H9 (cell line): ENCODE measurements around the gene ACKR3. TPM values are rescaled to one million over a fixed set of nuclear protein-coding genes. Genes with fewer than 3 reads are reported as not detected.

Experiments used
- DNase-seq: peaks from one replicate; pipeline ENCODE4 v3.0.0-alpha.2; 2017
- H2AFZ ChIP-seq: one replicate; pipeline ENCODE4 v1.6.1; 2013; ENCODE audit warnings: mild to moderate bottlenecking, low read length, control low read depth, moderate library complexity
- H2AK5ac ChIP-seq: 2 replicates; pipeline ENCODE4 v1.6.1; 2013; ENCODE audit warnings: low read length, control low read depth, mixed read lengths; ENCODE audit not compliant: insufficient read length
- H2BK120ac ChIP-seq: one replicate; pipeline ENCODE4 v1.6.1; 2013; ENCODE audit warnings: low read depth, mild to moderate bottlenecking, low read length, control low read depth, inconsistent platforms; ENCODE audit not compliant: poor library complexity, severe bottlenecking
- H2BK12ac ChIP-seq: 2 replicates; pipeline ENCODE4 v1.6.1; 2013; ENCODE audit warnings: low read length, control low read depth, mixed read lengths, low read depth; ENCODE audit not compliant: insufficient read length
- H2BK15ac ChIP-seq: 2 replicates; pipeline ENCODE4 v1.6.1; 2013; ENCODE audit warnings: low read depth, low read length, control low read depth
- H2BK20ac ChIP-seq: one replicate; pipeline ENCODE4 v1.6.1; 2013; ENCODE audit warnings: low read depth, mild to moderate bottlenecking, low read length, control low read depth, inconsistent platforms; ENCODE audit not compliant: poor library complexity, severe bottlenecking
- H2BK5ac ChIP-seq: 2 replicates; pipeline ENCODE4 v1.6.1; 2013; ENCODE audit warnings: low read length, control low read depth, mixed read lengths; ENCODE audit not compliant: insufficient read length
- H3K14ac ChIP-seq: 2 replicates; pipeline ENCODE4 v1.6.1; 2013; ENCODE audit warnings: low read length, control low read depth; ENCODE audit not compliant: insufficient read depth
- H3K18ac ChIP-seq: 2 replicates; pipeline ENCODE4 v1.6.1; 2013; ENCODE audit warnings: low read depth, mild to moderate bottlenecking, mixed read lengths, low read length, control low read depth; ENCODE audit not compliant: insufficient read length
- H3K23ac ChIP-seq: 2 replicates; pipeline ENCODE4 v1.6.1; 2013; ENCODE audit warnings: low read length, control low read depth, mixed read lengths, low read depth; ENCODE audit not compliant: insufficient read length
- H3K23me2 ChIP-seq: 2 replicates; pipeline ENCODE4 v1.6.1; 2013; ENCODE audit warnings: low read depth, mild to moderate bottlenecking, mixed read lengths, low read length, control low read depth; ENCODE audit not compliant: insufficient read length, poor library complexity, severe bottlenecking
- H3K27ac ChIP-seq: 2 replicates; pipeline ENCODE4 v1.5.1; 2013; ENCODE audit warnings: low read length, control low read depth, mixed read lengths, low read depth; ENCODE audit not compliant: insufficient read length
- H3K27me3 ChIP-seq: 2 replicates; pipeline ENCODE4 v1.6.1; 2013; ENCODE audit warnings: low read length, control low read depth, inconsistent platforms; ENCODE audit not compliant: insufficient read depth
- H3K4ac ChIP-seq: 2 replicates; pipeline ENCODE4 v1.6.1; 2013; ENCODE audit warnings: low read depth, mild to moderate bottlenecking, control low read depth, inconsistent platforms, low read length, moderate library complexity
- H3K4me1 ChIP-seq: 2 replicates; pipeline ENCODE4 v1.6.1; 2013; ENCODE audit warnings: low read length, control low read depth, inconsistent platforms; ENCODE audit not compliant: insufficient read depth
- H3K4me2 ChIP-seq: 2 replicates; pipeline ENCODE4 v1.6.1; 2013; ENCODE audit warnings: low read length, control low read depth, mixed read lengths; ENCODE audit not compliant: insufficient read length, insufficient read depth
- H3K56ac ChIP-seq: 2 replicates; pipeline ENCODE4 v1.6.1; 2013; ENCODE audit warnings: low read depth, mild to moderate bottlenecking, mixed read lengths, low read length, control low read depth; ENCODE audit not compliant: insufficient read length
- H3K79me1 ChIP-seq: 2 replicates; pipeline ENCODE4 v1.6.1; 2013; ENCODE audit warnings: low read depth, mild to moderate bottlenecking, moderate library complexity, low read length, control low read depth, inconsistent platforms; ENCODE audit not compliant: insufficient read depth, poor library complexity, severe bottlenecking
- H3K79me2 ChIP-seq: 2 replicates; pipeline ENCODE4 v1.6.1; 2013; ENCODE audit warnings: low read length, control low read depth, inconsistent platforms; ENCODE audit not compliant: insufficient read depth
- H3K9ac ChIP-seq: 2 replicates; pipeline ENCODE4 v1.6.1; 2013; ENCODE audit warnings: low read length, control low read depth, mixed read lengths; ENCODE audit not compliant: insufficient read length; ENCODE audit errors: extremely low read depth
- H3K9me3 ChIP-seq: one replicate; pipeline ENCODE4 v1.6.1; 2013; ENCODE audit warnings: low read depth, low read length, inconsistent platforms; ENCODE audit not compliant: control insufficient read depth
- H3T11ph ChIP-seq: one replicate; pipeline ENCODE4 v1.6.1; 2013; ENCODE audit warnings: mild to moderate bottlenecking, low read length, control low read depth, inconsistent platforms
- H4K20me1 ChIP-seq: one replicate; pipeline ENCODE4 v1.6.1; 2013; ENCODE audit not compliant: control insufficient read depth, insufficient read length, insufficient read depth
- H4K5ac ChIP-seq: 2 replicates; pipeline ENCODE4 v1.6.1; 2013; ENCODE audit warnings: low read depth, mild to moderate bottlenecking, mixed read lengths, low read length, control low read depth; ENCODE audit not compliant: insufficient read length
- H4K8ac ChIP-seq: replicated peaks from 2 replicates; pipeline ENCODE4 v1.6.1; 2013; ENCODE audit warnings: low read length, control low read depth, mixed read lengths, low read depth; ENCODE audit not compliant: insufficient read length
- H4K91ac ChIP-seq: 2 replicates; pipeline ENCODE4 v1.6.1; 2013; ENCODE audit warnings: low read depth, mild to moderate bottlenecking, moderate library complexity, mixed read lengths, low read length, control low read depth; ENCODE audit not compliant: insufficient read length
- H3K27ac Mint-ChIP-seq, 3 experiments: 2 replicates in 2 of 3; 3 replicates in 1 of 3; pipeline ENCODE4 v1.8.0; 2020 to 2021; ENCODE audit warnings: mixed read lengths in 3 of 3, mild to moderate bottlenecking in 1 of 3, moderate library complexity in 1 of 3
- H3K27me3 Mint-ChIP-seq: 2 replicates; pipeline ENCODE4 v1.8.0; 2021; ENCODE audit warnings: low read depth, mild to moderate bottlenecking, moderate library complexity, mixed read lengths
- H3K36me3 Mint-ChIP-seq, 3 experiments: 2 replicates in 2 of 3; 3 replicates in 1 of 3; pipeline ENCODE4 v1.8.0; 2020 to 2021; ENCODE audit warnings: low read depth in 3 of 3, mixed read lengths in 3 of 3; ENCODE audit not compliant: insufficient read depth in 1 of 3
- H3K4me1 Mint-ChIP-seq, 2 experiments: 2 replicates each; pipeline ENCODE4 v1.8.0; 2020; ENCODE audit warnings: mixed read lengths in 2 of 2
- H3K4me3 Mint-ChIP-seq, 2 experiments: 2 replicates in 1 of 2; 3 replicates in 1 of 2; pipeline ENCODE4 v1.8.0; 2020 to 2021; ENCODE audit warnings: mild to moderate bottlenecking in 2 of 2, mixed read lengths in 2 of 2, moderate library complexity in 1 of 2
- H3K9me3 Mint-ChIP-seq, 2 experiments: 2 replicates in 1 of 2; 3 replicates in 1 of 2; pipeline ENCODE4 v1.8.0; 2020; ENCODE audit warnings: mild to moderate bottlenecking in 2 of 2, mixed read lengths in 2 of 2, moderate library complexity in 1 of 2
- CTCF ChIP-seq: fragments of 200-600 bp; sonication (generic); conservative IDR thresholded peaks from 3 replicates; pipeline ENCODE4 v1.8.0; 2021; ENCODE audit warnings: antibody characterized with exemption, mild to moderate bottlenecking
- WGBS: extraction: QIAGEN DNeasy Blood & Tissue Kit; methylation state at CpG from one replicate; pipeline ENCODE4 v1.1.7; 2013; ENCODE audit warnings: missing lambda C conversion rate, low lambda C conversion rate, mixed read lengths; ENCODE audit not compliant: insufficient read length; ENCODE audit errors: extremely low coverage; 5-methylcytosine and 5-hydroxymethylcytosine counted together
- total RNA-seq: library from RNA; stranded (reverse); gene quantifications from 2 replicates; pipeline ENCODE4 v1.2.1, GENCODE V29; 2021

Gene ACKR3
- total RNA-seq, 1 experiment from 2014 or later = 0.44 TPM

GRCh38 chr2:236544362-236544761 lies 25.3 kb upstream of the ACKR3 start:
- Mint-ChIP-seq H3K4me1 (peaks cover 4 to 5% of the 10 kb centered on the region in 2 experiments; a peak in 2 of 4 replicates), H3K27ac (no peak overlapping the region), H3K27me3 (peaks cover 11% of the 10 kb centered on the region), H3K4me3 (no peak overlapping the region), H3K36me3 (peaks cover 0 to 5% (median 0%) of the 10 kb centered on the region in 3 experiments; a peak in 1 of 7 replicates), H3K9me3 (no peaks in the 10 kb centered on the region; a peak in 2 of 5 replicates)
- no peak overlapping the region for H3K4me2 ChIP-seq
- H3K27me3 ChIP-seq = no peaks in the 10 kb centered on the region
- TF ChIP-seq CTCF = no peak
- H3K4ac ChIP-seq = no peak overlapping the region
- H4K5ac ChIP-seq = no peak overlapping the region
- H3K14ac ChIP-seq = no peak overlapping the region
- H3K79me1 ChIP-seq = no peaks in the 10 kb centered on the region
- no peak overlapping the region for H3K27ac ChIP-seq
- H3T11ph ChIP-seq = no peak overlapping the region
- no peak overlapping the region for H2BK20ac ChIP-seq
- no peaks in the 10 kb centered on the region for H3K4me1 ChIP-seq
- H3K9me3 ChIP-seq = no peaks in the 10 kb centered on the region
- H3K23me2 ChIP-seq = no peaks in the 10 kb centered on the region
- no peaks in the 10 kb centered on the region for H4K20me1 ChIP-seq
- H4K91ac ChIP-seq = no peak overlapping the region
- H2BK5ac ChIP-seq = no peak overlapping the region
- H3K56ac ChIP-seq = no peak overlapping the region
- H3K9ac ChIP-seq = no peak overlapping the region
- DNase-seq = no peak
- no peak overlapping the region for H4K8ac ChIP-seq
- no peak overlapping the region for H2BK120ac ChIP-seq
- no peaks in the 10 kb centered on the region for H3K79me2 ChIP-seq
- no peak overlapping the region for H3K23ac ChIP-seq
- no peak overlapping the region for H2BK12ac ChIP-seq
- H2AK5ac ChIP-seq = no peak overlapping the region
- H2AFZ ChIP-seq = no peak overlapping the region
- no CpG with 5 or more reads among the region's 13 CpGs for WGBS
- no peak overlapping the region for H3K18ac ChIP-seq
- H2BK15ac ChIP-seq = no peak overlapping the region
